Suprapubic skin (tissue), 4 donors: Measurements from ENCODE around the gene RNF145.

Source experiments
- CTCF ChIP-seq, 2 donors: fragments of 200-600 bp in 1 of 2; fragments of 450-650 bp in 1 of 2; sonication (generic) in 1 of 2; IDR thresholded peaks; one replicate each; pipeline ENCODE4 v1.5.1; 2016 to 2019; ENCODE audit warnings: antibody characterized with exemption in 2 of 2, mild to moderate bottlenecking in 1 of 2, moderate library complexity in 1 of 2
- EP300 ChIP-seq: sonication (generic); formaldehyde crosslinking; IDR thresholded peaks from one replicate; pipeline ENCODE4 v1.6.1; 2017; ENCODE audit warnings: antibody characterized with exemption
- POLR2A ChIP-seq, 2 donors: fragments of 450-650 bp; IDR thresholded peaks; one replicate each; pipeline ENCODE4 v1.6.1; 2017; ENCODE audit warnings: antibody characterized with exemption in 2 of 2, mild to moderate bottlenecking in 2 of 2, moderate library complexity in 2 of 2
- POLR2AphosphoS5 ChIP-seq, 3 donors: sonication (generic); formaldehyde crosslinking; IDR thresholded peaks; one replicate each; pipeline ENCODE4 v1.6.1; 2017; ENCODE audit warnings: antibody characterized with exemption in 3 of 3

DNA sequence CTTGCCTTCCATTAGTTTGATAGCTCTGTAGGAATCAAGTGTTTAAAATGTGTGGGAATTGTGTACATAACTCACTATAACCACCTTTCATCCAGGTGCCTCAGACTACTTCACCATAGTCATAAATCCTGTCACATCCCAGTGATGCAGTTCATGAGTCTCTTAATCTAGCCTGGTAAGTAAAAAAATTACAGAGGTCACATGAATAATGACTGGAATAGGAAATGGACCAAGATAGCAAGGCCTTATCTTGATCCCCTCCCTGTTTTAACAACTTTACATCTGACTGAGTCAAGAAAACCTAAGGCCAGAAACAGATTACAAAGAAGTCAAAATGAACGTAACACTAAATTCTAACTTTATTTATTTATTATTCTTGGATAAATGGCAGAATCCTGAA lies 1.5 kb upstream of the RNF145 start:
- TF ChIP-seq EP300 (no peak), POLR2AphosphoS5 (IDR thresholded peaks at IDR 0.05) (no peak), POLR2A (IDR thresholded peaks at IDR 0.05) (no peak), CTCF (IDR thresholded peaks at IDR 0.05) (no peak)
